HepG2 (cell line): ENCODE data around the gene SLC48A1. TPM values are rescaled to one million over a fixed set of nuclear protein-coding genes. Genes with fewer than 3 reads are reported as not detected.

ENCODE experiments used
- ATAC-seq: fragments of 200-7000 bp; cut with Tn5 transposase; 3 replicates; pipeline ENCODE4 v1.9.1; 2020; ENCODE audit warnings: mild to moderate bottlenecking, moderate library complexity
- BruUV-seq: library from RNA; stranded (reverse); fragments of 400-500 nt; replicated peaks from 2 replicates; lab custom pipeline; 2021; lab: Mats Ljungman, UMichigan
- CTCF ChIA-PET: fragments of 300-600 bp; formaldehyde crosslinking; extraction: SDS; loops from one replicate; lab custom pipeline; 2021; ENCODE audit warnings: low total read pairs, inconsistent platforms, low intra/inter-chr PET ratio; lab: Yijun Ruan, JAX
- POLR2A ChIA-PET: fragments of 350-600 bp; sonication (Branson Sonifier 250); formaldehyde crosslinking; loops from one replicate; lab custom pipeline; 2020; ENCODE audit warnings: antibody characterized with exemption, inconsistent platforms; lab: Yijun Ruan, JAX
- DNase-seq: peaks from one replicate; pipeline ENCODE4 v3.0.0-alpha.2; 2015; ENCODE audit warnings: low spot score
- FAIRE-seq: peaks from 3 replicates; lab custom pipeline; 2011; peaks lifted over from hg19 to GRCh38; lab: Jason Lieb, UNC
- H2AFZ ChIP-seq: one replicate; pipeline ENCODE4 v1.6.1; 2011; ENCODE audit warnings: low read length, inconsistent platforms
- H3K27ac ChIP-seq: fragments of 300-600 bp; 3 replicates; pipeline ENCODE4 v1.8.0; 2011; ENCODE audit warnings: mixed run types, mild to moderate bottlenecking, mixed read lengths, low read length, inconsistent platforms; ENCODE audit not compliant: insufficient read depth; ENCODE audit errors: extremely low read length
- H3K27me3 ChIP-seq, 2 experiments: fragments of 200-600 bp in 1 of 2; 2 replicates in 1 of 2; 3 replicates in 1 of 2; pipeline versions ENCODE4 v1.6.0 to v1.8.0; 2011; ENCODE audit warnings: low read length in 2 of 2, mild to moderate bottlenecking in 2 of 2, moderate library complexity in 2 of 2, inconsistent platforms in 1 of 2; ENCODE audit not compliant: insufficient read depth in 2 of 2, control insufficient read depth in 1 of 2
- H3K36me3 ChIP-seq, 2 experiments: fragments of 200-600 bp in 1 of 2; replicated peaks in 1 of 2; 2 replicates in 1 of 2; 3 replicates in 1 of 2; pipeline versions ENCODE4 v1.5.1 to v1.8.0; 2011; ENCODE audit warnings: low read length in 2 of 2, inconsistent platforms in 1 of 2; ENCODE audit not compliant: insufficient read depth in 2 of 2, control insufficient read depth in 1 of 2
- H3K4me1 ChIP-seq: 2 replicates; pipeline ENCODE4 v1.5.1; 2012; ENCODE audit warnings: low read length, inconsistent platforms; ENCODE audit not compliant: insufficient read depth
- H3K4me2 ChIP-seq: 2 replicates; pipeline ENCODE4 v1.6.0; 2011; ENCODE audit warnings: low read depth, low read length, inconsistent platforms
- H3K4me3 ChIP-seq, 3 experiments: fragments of 200-600 bp in 1 of 3; sonication (generic), shearing (Covaris generic) in 1 of 3; replicated peaks in 1 of 3; 2 replicates each; pipeline ENCODE4 v1.5.1; 2011 to 2016; ENCODE audit warnings: low read length in 3 of 3, inconsistent platforms in 2 of 3, low read depth in 2 of 3, mild to moderate bottlenecking in 2 of 3, control low read depth in 1 of 3, mixed read lengths in 1 of 3; ENCODE audit not compliant: insufficient read depth in 1 of 3
- H3K79me2 ChIP-seq: one replicate; pipeline ENCODE4 v1.6.1; 2011; ENCODE audit warnings: low read length, inconsistent platforms; ENCODE audit not compliant: insufficient read depth
- H3K9ac ChIP-seq: 2 replicates; pipeline ENCODE4 v1.6.0; 2011; ENCODE audit warnings: mild to moderate bottlenecking, low read depth, low read length, inconsistent platforms; ENCODE audit not compliant: insufficient read depth
- H3K9me3 ChIP-seq: 2 replicates; pipeline ENCODE4 v1.5.1; 2012; ENCODE audit warnings: mild to moderate bottlenecking, low read length
- H4K20me1 ChIP-seq: 2 replicates; pipeline ENCODE4 v1.6.0; 2011; ENCODE audit warnings: inconsistent platforms, mild to moderate bottlenecking, low read length, moderate library complexity; ENCODE audit not compliant: insufficient read depth
- KDM2A ChIP-seq: sonication (generic); formaldehyde crosslinking; IDR thresholded peaks from 2 replicates; pipeline ENCODE4 v1.4.0; 2020; ENCODE audit warnings: low read depth, missing genetic modification reagents, borderline replicate concordance
- NFAT5 ChIP-seq: sonication (generic); formaldehyde crosslinking; IDR thresholded peaks from 2 replicates; pipeline ENCODE4 v1.4.0; 2020; ENCODE audit warnings: missing genetic modification reagents
- RXRB ChIP-seq: IDR thresholded peaks from 2 replicates; pipeline ENCODE4 v1.6.1; 2016; ENCODE audit warnings: borderline replicate concordance, missing genetic modification reagents, missing compliant biosample characterization
- SMARCE1 ChIP-seq: fragments of 450-650 bp; IDR thresholded peaks from 2 replicates; pipeline ENCODE4 v1.6.1; 2017; ENCODE audit warnings: borderline replicate concordance
- ZFYVE20 ChIP-seq: sonication (generic); formaldehyde crosslinking; IDR thresholded peaks from 2 replicates; pipeline ENCODE4 v1.8.0; 2023; ENCODE audit warnings: low read depth, mild to moderate bottlenecking, moderate library complexity, missing genetic modification reagents, borderline replicate concordance
- ZNF282 ChIP-seq: fragments of 450-650 bp; IDR thresholded peaks from 2 replicates; pipeline ENCODE4 v1.6.1; 2018; ENCODE audit not compliant: partially characterized antibody
- ZNF501 ChIP-seq: sonication (generic); formaldehyde crosslinking; IDR thresholded peaks from 2 replicates; pipeline ENCODE4 v1.5.1; 2020; ENCODE audit warnings: mild to moderate bottlenecking, moderate library complexity, missing genetic modification reagents
- ZNF513 ChIP-seq: sonication (generic); formaldehyde crosslinking; conservative IDR thresholded peaks from 2 replicates; pipeline ENCODE4 v1.5.0; 2020; ENCODE audit warnings: missing genetic modification reagents
- ZNF552 ChIP-seq: sonication (generic); formaldehyde crosslinking; IDR thresholded peaks from 2 replicates; pipeline ENCODE4 v1.9.0; 2022; ENCODE audit warnings: missing genetic modification reagents, mild to moderate bottlenecking, borderline replicate concordance
- ZNF777 ChIP-seq: sonication (generic); formaldehyde crosslinking; IDR thresholded peaks from 2 replicates; pipeline ENCODE4 v1.4.0; 2020; ENCODE audit warnings: missing genetic modification reagents
- ZNF781 ChIP-seq: sonication (generic); formaldehyde crosslinking; IDR thresholded peaks from 2 replicates; pipeline ENCODE4 v1.5.1; 2020; ENCODE audit warnings: borderline replicate concordance, mild to moderate bottlenecking, missing genetic modification reagents; ENCODE audit errors: not compliant biosample characterization
- WGBS: methylation state at CpG from one replicate; pipeline ENCODE4 v1.1.6; 2017; ENCODE audit warnings: low lambda C conversion rate; 5-methylcytosine and 5-hydroxymethylcytosine counted together
- in situ Hi-C: cut with HindIII; loops from 2 replicates; pipeline ENCODE4 v1.10.0; 2017; ENCODE audit warnings: low pct_unique_long_range_greater_than_20kb; ENCODE audit not compliant: extremely low pct_ligation_motif_present
- intact Hi-C: fragments of 100-400 bp; cut with micrococcal nuclease; formaldehyde crosslinking; loops from one replicate; pipeline ENCODE4 v1.10.0; 2022; ENCODE audit not compliant: unreplicated experiment
- polyA plus RNA-seq, 8 experiments: library from polyadenylated mRNA; depleted of rRNA in 3 of 8; stranded (reverse) in 7 of 8; unstranded in 1 of 8; fragments of >200 nt; fragmentation: Illumina TruSeq in 4 of 8; extraction: Trizol in 4 of 8; gene quantifications; 2 replicates each; pipeline versions ENCODE4 v1.2.1 to v1.2.3, GENCODE V29; 2011 to 2016; ENCODE audit warnings: low read depth in 4 of 8, missing spikeins in 1 of 8, mixed read lengths in 1 of 8; ENCODE audit not compliant: insufficient read depth in 1 of 8
- total RNA-seq, 5 experiments: library from RNA; depleted of rRNA; stranded (reverse); fragments of >200 nt; fragmentation: Illumina TruSeq; extraction: Trizol; gene quantifications; 2 replicates each; pipeline ENCODE4 v1.2.3, GENCODE V29; 2016; ENCODE audit warnings: low read depth in 1 of 5

SLC48A1 gene
- total and polyA plus RNA-seq, 2 of the 13 experiments (the other 11 are each of a cell fraction or from before 2014, with no cell fraction given): 2.2 to 3.7 TPM

- 87% methylated on average over 9 of the region's 12 CpGs for WGBS
- DNase-seq (no peak), FAIRE-seq (no peak), ATAC-seq (no peak)
- POLR2A ChIA-PET: no interaction called here
- no peaks in the 10 kb centered on the region for H4K20me1 ChIP-seq
- H3K9ac ChIP-seq: no peak overlapping the region
- CTCF ChIA-PET: no interaction called here
- no peaks in the 10 kb centered on the region for H3K79me2 ChIP-seq
- H3K4me1 ChIP-seq: no peaks in the 10 kb centered on the region
- H3K4me2 ChIP-seq: no peak overlapping the region
- no peak overlapping the region for H3K27ac ChIP-seq
- intact Hi-C loops: no loop called here
- no peaks in the 10 kb centered on the region for H3K27me3 ChIP-seq
- H3K4me3 ChIP-seq: no peak overlapping the region
- no peak overlapping the region for H2AFZ ChIP-seq
- H3K9me3 ChIP-seq: no peaks in the 10 kb centered on the region
- BruUV-seq: no TSS peak
- in situ Hi-C loops: no loop called here
- no peak for TF ChIP-seq RXRB (CRISPR knock-in tag)
- TF ChIP-seq, all 625 proteins: peak for 0
- H3K36me3 ChIP-seq: no peaks in the 10 kb centered on the region; a peak in 1 of 5 replicates
Measured at GRCh38 chr12:47803191-47803875, 30.3 kb downstream of the SLC48A1 start.

GRCh38 chr12:47804171-47804570 lies 31.1 kb downstream of the SLC48A1 start:
- FAIRE-seq (no peak), DNase-seq (no peak), ATAC-seq (no peak)
- no TSS peak for BruUV-seq
- H3K9ac ChIP-seq: no peak overlapping the region
- no peaks in the 10 kb centered on the region for H3K9me3 ChIP-seq
- POLR2A ChIA-PET: no interaction called here
- no peak overlapping the region for H3K27ac ChIP-seq
- WGBS: 98% methylated on average over 8 of the region's 8 CpGs
- in situ Hi-C loops (no loop called here), intact Hi-C loops (no loop called here)
- no peaks in the 10 kb centered on the region for H3K27me3 ChIP-seq
- no peaks in the 10 kb centered on the region for H4K20me1 ChIP-seq
- no peak overlapping the region for H3K4me2 ChIP-seq
- H3K4me3 ChIP-seq: no peak overlapping the region
- H2AFZ ChIP-seq: no peak overlapping the region
- no peaks in the 10 kb centered on the region for H3K4me1 ChIP-seq
- CTCF ChIA-PET: no interaction called here
- no peaks in the 10 kb centered on the region; a peak in 1 of 5 replicates for H3K36me3 ChIP-seq
- no peaks in the 10 kb centered on the region for H3K79me2 ChIP-seq
- TF ChIP-seq ZNF552 (CRISPR knock-in tag) (no peak), ZNF513 (no peak), ZNF781 (CRISPR knock-in tag) (no peak), ZFYVE20 (CRISPR knock-in tag) (no peak), ZNF501 (CRISPR knock-in tag) (no peak), ZNF282 (no peak), NFAT5 (CRISPR knock-in tag) (no peak), SMARCE1 (no peak), KDM2A (CRISPR knock-in tag) (no peak), ZNF777 (no peak)
